IgD-negative memory B cell (primary cell): ENCODE data around the gene POU3F2. TPM values are rescaled to one million over a fixed set of nuclear protein-coding genes. Genes with fewer than 3 reads are reported as not detected.
A peak's percentile ranks its signal among the peaks of the same experiment; 100 is the strongest.

ENCODE experiments used
- H3K27ac Mint-ChIP-seq, 3 donors: one replicate each; pipeline ENCODE4 v1.8.0; 2020 to 2022; ENCODE audit warnings: mild to moderate bottlenecking in 3 of 3, mixed read lengths in 3 of 3, moderate library complexity in 1 of 3
- H3K27me3 Mint-ChIP-seq: one replicate; pipeline ENCODE4 v1.8.0; 2021; ENCODE audit warnings: mixed read lengths
- H3K36me3 Mint-ChIP-seq: one replicate; pipeline ENCODE4 v1.8.0; 2020; ENCODE audit warnings: mild to moderate bottlenecking, mixed read lengths
- H3K4me1 Mint-ChIP-seq, 3 donors: one replicate each; pipeline ENCODE4 v1.8.0; 2020 to 2022; ENCODE audit warnings: mixed read lengths in 3 of 3, mild to moderate bottlenecking in 1 of 3
- H3K4me3 Mint-ChIP-seq, 4 donors: one replicate each; pipeline ENCODE4 v1.8.0; 2020 to 2022; ENCODE audit warnings: mild to moderate bottlenecking in 4 of 4, mixed read lengths in 4 of 4, moderate library complexity in 3 of 4
- H3K9me3 Mint-ChIP-seq, 3 donors: one replicate each; pipeline ENCODE4 v1.8.0; 2020 to 2021; ENCODE audit warnings: mixed read lengths in 3 of 3, mild to moderate bottlenecking in 1 of 3
- polyA plus RNA-seq: library from polyadenylated mRNA; unstranded; fragments of 300-500 nt; fragmentation: Illumina TruSeq; gene quantifications from one replicate; pipeline ENCODE4 v1.2.3, GENCODE V29; 2021

The POU3F2 gene
- polyA plus RNA-seq, 1 donor from 2014 or later, result not detected

DNA sequence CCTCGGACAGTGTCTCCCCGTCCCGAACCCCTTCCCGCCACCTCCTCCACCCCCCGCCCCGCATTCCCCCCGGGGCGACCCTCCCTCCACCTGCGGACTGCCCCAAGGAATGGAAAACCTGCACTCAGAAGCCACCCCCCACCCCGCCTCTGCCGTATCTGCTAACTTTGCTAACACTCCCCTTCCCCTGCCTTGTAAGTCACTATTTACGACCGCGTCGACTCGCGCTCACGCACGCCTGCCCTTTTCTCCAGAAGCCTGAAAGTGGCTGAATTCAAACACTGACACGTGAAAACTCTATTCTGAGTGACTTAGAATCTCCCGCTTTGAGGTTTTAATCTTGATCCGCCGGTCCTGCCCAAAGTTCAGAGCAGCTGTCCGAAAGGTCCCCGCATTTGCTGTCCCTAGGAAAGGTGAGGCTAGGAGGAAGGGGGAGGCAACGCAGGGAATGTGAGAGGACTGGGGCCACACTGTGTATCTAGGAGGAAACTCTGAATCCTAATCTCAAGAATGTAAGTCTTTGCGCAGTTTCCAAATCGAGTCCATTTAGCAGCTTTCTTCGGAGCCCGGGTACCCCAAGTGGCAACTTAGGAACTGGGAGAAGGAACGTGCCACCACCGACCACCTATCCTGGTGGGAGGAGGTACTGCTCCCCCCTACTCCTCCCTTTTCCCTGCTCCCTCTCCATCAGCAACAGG lies 9.3 kb upstream of the POU3F2 start:
- Mint-ChIP-seq H3K36me3 (no peaks in the 10 kb centered on the region), H3K9me3 (peaks cover 0 to 9% (median 0%) of the 10 kb centered on the region in 3 donors), H3K4me3 (peak overlapping the region in 1 of 4 donors; percentile 2), H3K27ac (peak overlapping the region in 2 of 3 donors; percentile 20 to 26), H3K27me3 (peaks cover 57% of the 10 kb centered on the region), H3K4me1 (peaks cover 4 to 16% (median 15%) of the 10 kb centered on the region in 3 donors)

DNA sequence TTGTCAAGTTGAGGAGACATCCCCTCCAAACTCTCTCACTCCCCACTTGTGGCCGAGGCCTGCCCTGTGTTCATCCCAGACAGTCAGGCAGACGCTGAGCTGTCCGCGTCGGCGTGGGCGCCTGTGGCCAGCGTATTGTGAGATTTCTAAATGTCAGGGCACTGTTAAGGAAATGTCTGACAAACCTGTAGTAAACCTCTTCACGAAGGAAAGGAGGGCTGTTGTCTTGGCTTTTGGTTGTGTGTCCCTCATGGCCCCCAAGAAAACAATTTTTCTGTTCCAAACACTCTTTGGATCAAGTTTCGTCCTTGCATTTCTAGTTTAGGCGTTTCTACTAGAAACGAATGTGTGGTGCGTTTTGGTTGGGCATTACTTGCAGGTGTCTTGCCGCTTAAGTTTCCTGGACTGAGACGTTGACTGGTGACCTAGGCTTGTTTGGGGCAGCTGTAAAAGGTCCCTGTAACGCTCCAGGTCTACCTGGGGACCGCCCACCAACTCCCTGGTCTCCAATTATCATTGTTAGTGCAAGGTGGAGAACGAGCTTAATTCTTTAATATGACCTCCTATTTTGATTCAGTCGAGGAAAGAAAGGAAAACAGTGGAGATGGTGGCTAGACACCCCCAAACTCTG lies 8.7 kb upstream of the POU3F2 start:
- Mint-ChIP-seq H3K4me1 (peaks cover 4 to 16% (median 15%) of the 10 kb centered on the region in 3 donors), H3K9me3 (peaks cover 0 to 10% (median 0%) of the 10 kb centered on the region in 3 donors), H3K36me3 (no peaks in the 10 kb centered on the region), H3K27me3 (peaks cover 58% of the 10 kb centered on the region), H3K27ac (peak overlapping the region in 2 of 3 donors; percentile 20 to 85), H3K4me3 (peak overlapping the region in 1 of 4 donors; percentile 73)

DNA sequence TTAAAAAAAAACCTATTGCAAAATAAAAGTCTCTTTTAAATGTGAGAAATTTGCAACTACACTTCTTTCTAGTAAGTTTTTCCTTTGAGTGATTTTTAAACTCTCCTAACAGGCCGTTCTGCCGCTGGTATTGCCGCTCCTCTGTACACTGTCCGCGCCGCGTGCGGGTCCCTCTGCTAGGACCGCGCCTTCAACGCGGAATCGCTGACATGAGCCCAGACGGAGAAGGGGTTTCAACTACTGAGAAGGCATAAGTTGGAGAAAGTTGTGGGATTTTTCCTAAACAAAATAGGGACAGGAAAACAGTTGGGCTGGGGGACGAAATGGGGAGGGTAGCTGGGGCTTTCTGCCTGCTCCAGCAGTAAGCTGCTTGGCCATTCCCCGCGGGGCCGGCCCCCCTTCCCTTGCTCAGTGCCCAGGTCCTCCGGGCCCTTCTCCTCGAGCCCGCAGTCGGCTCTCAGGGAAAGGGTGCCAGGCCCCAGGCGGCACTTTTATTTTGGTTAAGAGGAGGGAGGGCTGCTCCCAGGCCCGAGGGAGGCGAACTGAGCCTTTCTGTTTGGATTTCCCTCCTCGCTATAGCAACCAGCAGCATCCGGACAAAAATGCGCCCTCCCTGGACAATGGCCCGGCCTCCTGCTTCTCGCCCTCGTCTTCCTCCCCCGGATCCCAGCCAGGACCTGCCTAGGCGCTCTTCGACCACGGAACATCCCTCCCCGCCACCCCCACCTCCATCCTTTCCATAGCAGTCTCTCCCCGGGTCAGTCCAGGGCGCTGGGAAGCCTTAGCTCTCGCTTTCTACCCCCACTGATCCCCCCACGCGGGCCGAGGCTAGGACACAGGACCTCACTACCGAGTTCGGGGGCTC lies 6.8 kb upstream of the POU3F2 start:
- Mint-ChIP-seq H3K4me3 (peak overlapping the region in 1 of 4 donors; percentile 64), H3K36me3 (no peaks in the 10 kb centered on the region), H3K4me1 (peaks cover 8 to 22% (median 22%) of the 10 kb centered on the region in 3 donors), H3K27me3 (peaks cover 67% of the 10 kb centered on the region), H3K27ac (peak overlapping the region in 1 of 3 donors; percentile 20), H3K9me3 (peaks cover 0 to 14% (median 0%) of the 10 kb centered on the region in 3 donors)

DNA sequence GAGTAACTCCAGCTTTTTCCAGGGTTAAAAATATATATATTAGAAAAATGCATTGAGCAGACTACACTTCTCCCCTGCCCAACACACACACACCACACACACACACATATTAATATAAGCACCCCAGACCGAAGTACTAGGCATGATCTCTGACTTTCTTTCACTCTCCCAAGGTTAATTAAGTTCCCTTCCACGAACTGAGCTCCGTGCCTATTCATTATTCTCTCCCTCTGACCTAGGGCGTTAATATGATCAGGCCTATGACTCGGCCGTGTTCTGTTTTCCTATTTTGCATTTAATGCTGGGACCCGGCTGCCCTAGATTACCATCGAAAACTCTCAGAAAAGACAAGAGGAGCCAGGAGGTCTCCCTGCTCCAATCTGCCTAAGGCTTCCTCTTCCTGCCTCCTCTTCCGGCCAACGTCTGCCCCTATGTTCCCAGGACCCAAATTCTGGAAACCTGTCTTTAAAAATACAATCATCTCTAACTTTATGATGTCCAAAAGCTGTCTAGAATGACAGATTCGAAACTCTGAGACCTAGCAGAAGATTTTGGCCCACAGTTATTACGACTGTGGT lies 6.1 kb upstream of the POU3F2 start:
- H3K27ac Mint-ChIP-seq, result peak overlapping the region; percentile 34 to 91 (median 69)
- peaks cover 10 to 30% (median 27%) of the 10 kb centered on the region in 3 donors for H3K4me1 Mint-ChIP-seq
- H3K4me3 Mint-ChIP-seq, result peak overlapping the region in 1 of 4 donors; percentile 22
- H3K27me3 Mint-ChIP-seq, result peaks cover 74% of the 10 kb centered on the region
- H3K9me3 Mint-ChIP-seq, result peaks cover 0 to 14% (median 0%) of the 10 kb centered on the region in 3 donors
- no peaks in the 10 kb centered on the region for H3K36me3 Mint-ChIP-seq

DNA sequence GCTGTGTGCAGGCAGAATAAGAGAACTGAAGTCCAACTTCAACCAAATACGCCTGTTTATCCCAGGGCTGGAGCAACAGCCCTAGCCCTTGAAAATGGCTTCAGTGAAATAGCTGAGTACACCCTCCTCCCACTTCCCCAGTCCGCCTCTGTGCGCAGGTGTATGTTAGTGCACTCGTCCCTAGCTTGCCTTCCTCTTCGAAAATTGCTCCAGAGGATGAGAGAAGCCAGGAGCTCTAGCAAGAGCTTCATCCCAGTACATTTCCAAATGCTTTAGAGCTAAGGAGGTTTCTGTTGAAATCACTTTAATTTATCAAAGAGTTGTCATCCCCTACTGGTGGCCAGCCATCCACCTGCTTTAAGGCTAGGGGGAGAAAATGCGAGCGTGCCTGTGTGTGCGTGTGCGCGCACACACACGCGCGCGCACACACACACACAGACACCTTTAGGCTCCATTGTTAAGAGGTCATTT lies 5.4 kb upstream of the POU3F2 start:
- H3K36me3 Mint-ChIP-seq, result no peaks in the 10 kb centered on the region
- peaks cover 74% of the 10 kb centered on the region for H3K27me3 Mint-ChIP-seq
- peak overlapping the region in 2 of 3 donors; percentile 69 to 91 for H3K27ac Mint-ChIP-seq
- peaks cover 0 to 14% (median 0%) of the 10 kb centered on the region in 3 donors for H3K9me3 Mint-ChIP-seq
- H3K4me3 Mint-ChIP-seq, result peak overlapping the region in 3 of 4 donors; percentile 77 to 96 (median 83)
- peaks cover 17 to 32% (median 29%) of the 10 kb centered on the region in 3 donors for H3K4me1 Mint-ChIP-seq

DNA sequence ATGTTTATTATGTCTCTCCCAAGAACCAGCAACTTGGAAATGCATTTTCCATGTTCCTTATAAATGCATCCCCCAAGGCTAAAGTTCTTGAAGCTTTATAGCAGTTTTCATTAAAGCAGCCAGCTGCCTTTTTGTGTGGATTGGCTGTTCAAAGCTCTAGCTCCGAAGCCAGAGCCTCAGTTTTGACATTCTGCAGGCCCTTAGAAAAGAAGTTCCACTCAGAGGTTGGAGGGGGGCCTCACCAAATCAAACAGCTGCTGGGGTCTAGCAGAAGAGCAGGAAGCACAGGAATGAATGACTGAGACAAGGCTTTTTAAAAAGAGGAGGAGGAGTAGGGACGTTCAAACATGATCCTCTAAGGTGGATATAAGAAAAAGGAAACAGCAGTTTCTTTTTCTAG lies 4.2 kb upstream of the POU3F2 start:
- peak overlapping the region in 2 of 3 donors; percentile 61 to 71 for H3K27ac Mint-ChIP-seq
- peak overlapping the region in 1 of 4 donors; percentile 96 for H3K4me3 Mint-ChIP-seq
- no peaks in the 10 kb centered on the region for H3K36me3 Mint-ChIP-seq
- peaks cover 0 to 14% (median 0%) of the 10 kb centered on the region in 3 donors for H3K9me3 Mint-ChIP-seq
- H3K4me1 Mint-ChIP-seq, result peaks cover 17 to 33% (median 28%) of the 10 kb centered on the region in 3 donors
- H3K27me3 Mint-ChIP-seq, result peaks cover 68% of the 10 kb centered on the region

DNA sequence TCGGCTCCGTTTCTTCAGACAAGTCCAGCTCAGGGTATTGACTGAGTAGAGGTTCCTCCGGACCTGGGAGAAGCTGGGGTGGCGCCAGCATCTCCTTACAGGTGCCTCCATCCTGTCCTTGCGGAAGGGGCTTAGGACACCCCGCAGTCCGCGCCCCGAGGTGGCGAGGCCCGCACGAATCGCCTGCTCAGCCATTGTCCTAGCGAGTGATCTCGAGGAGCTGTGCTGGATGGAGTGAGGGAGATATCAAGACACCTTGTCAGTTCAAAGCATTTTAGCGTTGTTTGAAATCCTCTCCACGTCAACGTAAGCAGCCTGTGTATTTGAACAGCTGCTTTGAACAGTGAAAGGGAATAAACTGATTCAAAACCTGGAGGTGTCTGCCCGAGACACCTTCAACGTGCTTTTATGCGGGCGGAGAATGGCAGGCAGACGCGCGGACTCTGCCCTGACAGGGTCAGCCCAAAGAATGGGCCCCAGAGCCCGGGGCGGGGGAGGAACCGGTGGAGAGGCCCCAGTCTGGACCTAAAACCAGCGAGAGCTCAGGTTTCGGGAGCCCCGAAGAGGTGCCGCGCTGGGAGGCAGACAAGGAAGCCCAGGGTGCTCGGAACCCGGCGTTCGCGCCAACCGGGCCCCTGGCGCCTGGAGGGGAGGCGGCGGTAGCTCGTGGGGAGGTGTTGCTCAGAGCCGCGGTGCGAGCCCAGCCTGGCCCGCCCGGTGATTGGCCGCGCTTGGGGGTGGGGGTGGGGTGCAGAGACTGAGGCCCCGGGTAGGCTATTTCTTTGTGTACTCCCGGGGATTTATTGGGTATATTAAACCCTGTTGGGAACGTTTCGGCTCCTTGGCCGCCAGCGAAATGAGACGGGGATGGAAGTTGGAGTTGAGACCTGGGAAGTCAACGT lies 3.1 kb upstream of the POU3F2 start:
- Mint-ChIP-seq H3K4me1 (peaks cover 22 to 34% (median 32%) of the 10 kb centered on the region in 3 donors), H3K4me3 (peak overlapping the region; percentile 58 to 96 (median 76)), H3K36me3 (peaks cover 3% of the 10 kb centered on the region), H3K9me3 (peaks cover 0 to 17% (median 0%) of the 10 kb centered on the region in 3 donors), H3K27ac (peak overlapping the region; percentile 67 to 87 (median 71)), H3K27me3 (peaks cover 64% of the 10 kb centered on the region)

DNA sequence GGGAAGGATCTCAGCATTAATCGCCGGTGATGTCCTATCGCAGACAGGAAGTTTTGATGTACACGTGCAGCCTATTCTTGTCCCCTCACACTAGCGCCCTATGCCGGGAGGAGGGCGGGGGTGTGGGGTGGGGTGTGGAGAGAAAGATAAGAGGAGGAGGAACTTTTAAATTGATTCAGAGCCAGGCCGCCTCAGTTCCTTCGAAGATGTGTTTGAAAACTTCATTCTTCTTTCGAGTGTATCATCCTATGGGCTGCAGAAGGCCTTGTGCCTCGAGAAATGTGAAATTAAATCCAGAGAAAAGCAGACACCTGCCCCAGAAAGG lies 2.5 kb upstream of the POU3F2 start:
- Mint-ChIP-seq H3K27me3 (peaks cover 65% of the 10 kb centered on the region), H3K36me3 (peaks cover 3% of the 10 kb centered on the region), H3K4me1 (peaks cover 23 to 37% (median 34%) of the 10 kb centered on the region in 3 donors), H3K4me3 (peak overlapping the region in 3 of 4 donors; percentile 52 to 96 (median 67)), H3K9me3 (peaks cover 0 to 16% (median 0%) of the 10 kb centered on the region in 3 donors), H3K27ac (peak overlapping the region in 1 of 3 donors; percentile 87)

DNA sequence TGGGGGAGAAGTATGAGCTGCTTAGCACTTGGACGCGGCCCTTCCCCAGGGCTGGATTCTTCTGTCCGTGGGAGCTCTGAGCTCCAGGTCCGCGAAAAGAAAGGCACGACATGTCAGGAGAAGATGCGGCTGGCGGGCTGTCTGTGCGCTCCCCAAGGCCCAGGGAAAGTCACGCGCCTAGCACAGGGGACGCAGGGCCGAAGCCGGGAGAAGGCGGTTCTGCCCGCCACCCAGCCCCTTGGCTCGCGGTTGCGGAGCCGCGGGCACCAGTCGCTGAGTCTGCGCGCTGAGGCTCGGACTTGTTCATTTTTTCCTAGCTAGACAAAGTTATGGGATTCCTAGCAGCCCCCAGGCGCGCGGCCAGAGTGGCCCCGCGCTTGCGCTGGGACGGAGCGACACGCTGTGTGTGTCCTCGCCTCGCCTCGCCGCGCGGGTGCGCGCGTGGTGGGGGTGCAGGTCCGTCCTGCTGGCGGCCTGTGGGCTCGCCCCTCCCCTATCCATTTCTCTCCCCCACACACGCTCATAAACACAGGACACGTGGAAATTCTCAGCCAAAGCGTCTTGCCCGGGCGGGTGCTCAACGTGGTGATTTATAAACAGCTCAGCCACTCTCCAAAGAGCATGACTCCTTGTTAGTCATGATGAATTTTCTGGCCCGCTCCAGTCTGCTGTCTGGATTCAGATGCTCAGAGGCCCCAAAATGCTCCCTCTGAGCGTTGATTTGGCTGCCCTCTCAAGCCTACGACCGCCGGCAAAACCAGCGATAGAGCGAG lies 1.9 kb upstream of the POU3F2 start:
- Mint-ChIP-seq H3K9me3 (peaks cover 0 to 14% (median 0%) of the 10 kb centered on the region in 3 donors), H3K4me1 (peaks cover 23 to 43% (median 34%) of the 10 kb centered on the region in 3 donors), H3K36me3 (peaks cover 3% of the 10 kb centered on the region), H3K27me3 (peaks cover 64% of the 10 kb centered on the region), H3K4me3 (peak overlapping the region; percentile 67 to 98 (median 94)), H3K27ac (peak overlapping the region; percentile 85 to 93 (median 87))

- Mint-ChIP-seq H3K36me3 (peaks cover 3% of the 10 kb centered on the region), H3K4me3 (peak overlapping the region; percentile 84 to 98 (median 94)), H3K27me3 (peaks cover 67% of the 10 kb centered on the region), H3K27ac (peak overlapping the region; percentile 85 to 93 (median 87)), H3K9me3 (peaks cover 0 to 14% (median 0%) of the 10 kb centered on the region in 3 donors), H3K4me1 (peaks cover 23 to 44% (median 34%) of the 10 kb centered on the region in 3 donors)
Measured at GRCh38 chr6:98833057-98833306, 1.4 kb upstream of the POU3F2 start.

GRCh38 chr6:98833307-98834059 lies 891 bp upstream of the POU3F2 start:
- H3K27ac Mint-ChIP-seq, result peak overlapping the region; percentile 85 to 93 (median 87)
- peaks cover 0 to 14% (median 0%) of the 10 kb centered on the region in 3 donors for H3K9me3 Mint-ChIP-seq
- H3K27me3 Mint-ChIP-seq, result peaks cover 67% of the 10 kb centered on the region
- H3K4me1 Mint-ChIP-seq, result peaks cover 19 to 40% (median 32%) of the 10 kb centered on the region in 3 donors
- H3K36me3 Mint-ChIP-seq, result peaks cover 3% of the 10 kb centered on the region
- H3K4me3 Mint-ChIP-seq, result peak overlapping the region; percentile 84 to 98 (median 94)
